Measurements from ENCODE around the gene SASH1. TPM values are rescaled to one million over a fixed set of nuclear protein-coding genes. Genes with fewer than 3 reads are reported as not detected.

SASH1 gene
- total RNA-seq, 3 donors from 2014 or later = 0.30 to 0.58 (median 0.46) TPM

- DNase-seq (no peak), ATAC-seq (no peak)
- Mint-ChIP-seq H3K27me3 (ENCODE audit: low read depth) (peaks cover 5% of the 10 kb centered on the region), H3K4me1 (ENCODE audit: low read depth) (no peaks in the 10 kb centered on the region), H3K9me3 (no peaks in the 10 kb centered on the region), H3K4me3 (no peak overlapping the region), H3K36me3 (ENCODE audit: insufficient read depth) (no peaks in the 10 kb centered on the region)
These were observed 188.3 kb downstream of the SASH1 start for GRCh38 chr6:148530976-148531375.

- DNase-seq (no peak), ATAC-seq (no peak)
- no peaks in the 10 kb centered on the region for H3K36me3 Mint-ChIP-seq (ENCODE audit: insufficient read depth)
- no peak overlapping the region for H3K4me3 Mint-ChIP-seq
- H3K27me3 Mint-ChIP-seq (ENCODE audit: low read depth) = peaks cover 3% of the 10 kb centered on the region
- H3K9me3 Mint-ChIP-seq = no peaks in the 10 kb centered on the region
- H3K4me1 Mint-ChIP-seq (ENCODE audit: low read depth) = no peaks in the 10 kb centered on the region
These were observed 190.1 kb downstream of the SASH1 start for GRCh38 chr6:148532698-148533097.

GRCh38 chr6:148533309-148534107, 190.9 kb downstream of the SASH1 start:
- no peak for ATAC-seq
- Mint-ChIP-seq H3K4me1 (ENCODE audit: low read depth) (no peaks in the 10 kb centered on the region), H3K9me3 (no peaks in the 10 kb centered on the region), H3K4me3 (no peak overlapping the region), H3K36me3 (ENCODE audit: insufficient read depth) (no peaks in the 10 kb centered on the region), H3K27me3 (ENCODE audit: low read depth) (peaks cover 3% of the 10 kb centered on the region)
- DNase-seq = no peak

- no peak for DNase-seq
- no peaks in the 10 kb centered on the region for H3K9me3 Mint-ChIP-seq
- H3K4me1 Mint-ChIP-seq (ENCODE audit: low read depth) = no peaks in the 10 kb centered on the region
- no peak overlapping the region for H3K4me3 Mint-ChIP-seq
- H3K27me3 Mint-ChIP-seq (ENCODE audit: low read depth) = peaks cover 3% of the 10 kb centered on the region
- H3K36me3 Mint-ChIP-seq (ENCODE audit: insufficient read depth) = no peaks in the 10 kb centered on the region
- ATAC-seq = no peak
These were observed 192.2 kb downstream of the SASH1 start for GRCh38 chr6:148534871-148535270.

- Mint-ChIP-seq H3K9me3 (no peaks in the 10 kb centered on the region), H3K4me3 (no peak overlapping the region), H3K36me3 (ENCODE audit: insufficient read depth) (no peaks in the 10 kb centered on the region), H3K27me3 (ENCODE audit: low read depth) (peaks cover 6% of the 10 kb centered on the region), H3K4me1 (ENCODE audit: low read depth) (no peaks in the 10 kb centered on the region)
- no peak for DNase-seq
- no peak for ATAC-seq
These were observed 192.7 kb downstream of the SASH1 start for GRCh38 chr6:148535381-148535780.

- no peaks in the 10 kb centered on the region for H3K4me1 Mint-ChIP-seq (ENCODE audit: low read depth)
- H3K9me3 Mint-ChIP-seq = no peaks in the 10 kb centered on the region
- no peak for ATAC-seq
- no peaks in the 10 kb centered on the region for H3K36me3 Mint-ChIP-seq (ENCODE audit: insufficient read depth)
- H3K27me3 Mint-ChIP-seq (ENCODE audit: low read depth) = peaks cover 6% of the 10 kb centered on the region
- DNase-seq = no peak
- no peak overlapping the region for H3K4me3 Mint-ChIP-seq
These were observed 193.3 kb downstream of the SASH1 start for GRCh38 chr6:148535976-148536375.

GRCh38 chr6:148538261-148539190, 195.9 kb downstream of the SASH1 start:
- Mint-ChIP-seq H3K4me1 (ENCODE audit: low read depth) (no peaks in the 10 kb centered on the region), H3K4me3 (no peak overlapping the region), H3K36me3 (ENCODE audit: insufficient read depth) (no peaks in the 10 kb centered on the region), H3K9me3 (no peaks in the 10 kb centered on the region), H3K27me3 (ENCODE audit: low read depth) (peaks cover 6% of the 10 kb centered on the region)
- DNase-seq = no peak
- no peak for ATAC-seq

- H3K9me3 Mint-ChIP-seq = no peaks in the 10 kb centered on the region
- H3K27me3 Mint-ChIP-seq (ENCODE audit: low read depth) = peaks cover 10% of the 10 kb centered on the region
- no peaks in the 10 kb centered on the region for H3K36me3 Mint-ChIP-seq (ENCODE audit: insufficient read depth)
- no peak overlapping the region for H3K4me3 Mint-ChIP-seq
- DNase-seq (no peak), ATAC-seq (no peak)
- no peaks in the 10 kb centered on the region for H3K4me1 Mint-ChIP-seq (ENCODE audit: low read depth)
These were observed 200.9 kb downstream of the SASH1 start for GRCh38 chr6:148543540-148543939.

GRCh38 chr6:148544421-148544820, 201.8 kb downstream of the SASH1 start:
- H3K4me1 Mint-ChIP-seq (ENCODE audit: low read depth) = no peaks in the 10 kb centered on the region
- H3K36me3 Mint-ChIP-seq (ENCODE audit: insufficient read depth) = no peaks in the 10 kb centered on the region
- ATAC-seq = no peak
- H3K27me3 Mint-ChIP-seq (ENCODE audit: low read depth) = peaks cover 10% of the 10 kb centered on the region
- H3K4me3 Mint-ChIP-seq = no peak overlapping the region
- DNase-seq = no peak
- H3K9me3 Mint-ChIP-seq = no peaks in the 10 kb centered on the region

- peaks cover 4% of the 10 kb centered on the region for H3K27me3 Mint-ChIP-seq (ENCODE audit: low read depth)
- no peaks in the 10 kb centered on the region for H3K9me3 Mint-ChIP-seq
- H3K36me3 Mint-ChIP-seq (ENCODE audit: insufficient read depth) = no peaks in the 10 kb centered on the region
- ATAC-seq (no peak), DNase-seq (no peak)
- H3K4me1 Mint-ChIP-seq (ENCODE audit: low read depth) = no peaks in the 10 kb centered on the region
- H3K4me3 Mint-ChIP-seq = no peak overlapping the region
These were observed 203.3 kb downstream of the SASH1 start for GRCh38 chr6:148545901-148546300.

GRCh38 chr6:148547110-148547509, 204.5 kb downstream of the SASH1 start:
- no peaks in the 10 kb centered on the region for H3K4me1 Mint-ChIP-seq (ENCODE audit: low read depth)
- ATAC-seq (no peak), DNase-seq (no peak)
- H3K9me3 Mint-ChIP-seq = no peaks in the 10 kb centered on the region
- no peaks in the 10 kb centered on the region for H3K36me3 Mint-ChIP-seq (ENCODE audit: insufficient read depth)
- peaks cover 6% of the 10 kb centered on the region for H3K27me3 Mint-ChIP-seq (ENCODE audit: low read depth)
- no peak overlapping the region for H3K4me3 Mint-ChIP-seq

GRCh38 chr6:148548065-148548748, 205.6 kb downstream of the SASH1 start:
- H3K9me3 Mint-ChIP-seq = no peaks in the 10 kb centered on the region
- no peak overlapping the region for H3K4me3 Mint-ChIP-seq
- H3K36me3 Mint-ChIP-seq (ENCODE audit: insufficient read depth) = no peaks in the 10 kb centered on the region
- DNase-seq (no peak), ATAC-seq (no peak)
- H3K4me1 Mint-ChIP-seq (ENCODE audit: low read depth) = no peaks in the 10 kb centered on the region
- peaks cover 9% of the 10 kb centered on the region for H3K27me3 Mint-ChIP-seq (ENCODE audit: low read depth)

GRCh38 chr6:148548749-148549140, 206.1 kb downstream of the SASH1 start:
- Mint-ChIP-seq H3K4me1 (ENCODE audit: low read depth) (no peaks in the 10 kb centered on the region), H3K9me3 (no peaks in the 10 kb centered on the region), H3K4me3 (no peak overlapping the region), H3K27me3 (ENCODE audit: low read depth) (peaks cover 15% of the 10 kb centered on the region), H3K36me3 (ENCODE audit: insufficient read depth) (no peaks in the 10 kb centered on the region)
- DNase-seq = no peak
- no peak for ATAC-seq

GRCh38 chr6:148550569-148550968, 207.9 kb downstream of the SASH1 start:
- Mint-ChIP-seq H3K4me3 (no peak overlapping the region), H3K4me1 (ENCODE audit: low read depth) (no peaks in the 10 kb centered on the region), H3K27me3 (ENCODE audit: low read depth) (peaks cover 18% of the 10 kb centered on the region), H3K9me3 (no peaks in the 10 kb centered on the region), H3K36me3 (ENCODE audit: insufficient read depth) (no peaks in the 10 kb centered on the region)
- ATAC-seq = no peak
- no peak for DNase-seq
